DOHH2 (cell line): ENCODE data around the gene KCNQ1.

ENCODE experiments used
- H3F3A ChIP-seq: fragments of 200-600 bp; sonication (generic), shearing (Covaris generic); 2 replicates; pipeline ENCODE4 v1.6.0; 2016; ENCODE audit warnings: antibody characterized with exemption, mild to moderate bottlenecking; ENCODE audit not compliant: control insufficient read depth, insufficient read depth
- H3K27ac ChIP-seq: fragments of 200-600 bp; sonication (generic); 2 replicates; pipeline ENCODE4 v1.5.1; 2014; ENCODE audit warnings: low read depth, mild to moderate bottlenecking, low read length, moderate library complexity
- H3K27me3 ChIP-seq: fragments of 200-600 bp; sonication (generic); 2 replicates; pipeline ENCODE4 v1.6.1; 2014; ENCODE audit warnings: mild to moderate bottlenecking, low read length, mixed read lengths; ENCODE audit not compliant: control insufficient read depth
- H3K36me3 ChIP-seq: fragments of 200-600 bp; sonication (generic); 2 replicates; pipeline ENCODE4 v1.6.1; 2014; ENCODE audit warnings: mild to moderate bottlenecking, low read length, moderate library complexity, mixed read lengths; ENCODE audit not compliant: control insufficient read depth
- H3K4me1 ChIP-seq: fragments of 200-600 bp; sonication (generic); 2 replicates; pipeline ENCODE4 v1.6.1; 2014; ENCODE audit warnings: mild to moderate bottlenecking, low read length, mixed read lengths; ENCODE audit not compliant: control insufficient read depth
- H3K4me2 ChIP-seq: fragments of 200-600 bp; sonication (generic); 2 replicates; pipeline ENCODE4 v1.6.0; 2014; ENCODE audit warnings: mild to moderate bottlenecking, low read length, moderate library complexity
- H3K4me3 ChIP-seq: fragments of 200-600 bp; sonication (generic); 2 replicates; pipeline ENCODE4 v1.5.1; 2014; ENCODE audit warnings: mild to moderate bottlenecking, low read length, mixed read lengths
- H3K79me2 ChIP-seq: fragments of 200-600 bp; sonication (generic); 2 replicates; pipeline ENCODE4 v1.6.1; 2014; ENCODE audit warnings: mild to moderate bottlenecking, low read length, mixed read lengths; ENCODE audit not compliant: control insufficient read depth
- H3K9me2 ChIP-seq: fragments of 200-600 bp; sonication (generic); replicated peaks from 2 replicates; pipeline ENCODE4 v1.6.1; 2014; ENCODE audit warnings: mild to moderate bottlenecking, low read length, mixed read lengths; ENCODE audit not compliant: control insufficient read depth
- H3K9me3 ChIP-seq: fragments of 200-600 bp; sonication (generic); 2 replicates; pipeline ENCODE4 v1.6.1; 2014; ENCODE audit warnings: antibody characterized with exemption, low read length, mixed read lengths; ENCODE audit not compliant: control insufficient read depth, insufficient read depth
- H4K20me1 ChIP-seq: fragments of 200-600 bp; sonication (generic); 2 replicates; pipeline ENCODE4 v1.6.0; 2014; ENCODE audit warnings: low read depth, mild to moderate bottlenecking, antibody characterized with exemption, low read length, moderate library complexity; ENCODE audit not compliant: control insufficient read depth, insufficient read depth
- EZH2phosphoT487 ChIP-seq: fragments of 200-600 bp; sonication (generic); IDR thresholded peaks from 2 replicates; pipeline ENCODE4 v1.6.1; 2017; ENCODE audit warnings: borderline replicate concordance, mild to moderate bottlenecking, antibody characterized with exemption, low read length, moderate library complexity, mixed read lengths
- TF ChIP-seq, protein P1 (sequence below): fragments of 200-600 bp; sonication (generic); IDR thresholded peaks from one replicate; pipeline ENCODE4 v1.5.1; 2014; ENCODE audit warnings: antibody characterized with exemption, mild to moderate bottlenecking, low read depth, low read length; ENCODE audit not compliant: poor library complexity, severe bottlenecking

KCNQ1 gene

DNA sequence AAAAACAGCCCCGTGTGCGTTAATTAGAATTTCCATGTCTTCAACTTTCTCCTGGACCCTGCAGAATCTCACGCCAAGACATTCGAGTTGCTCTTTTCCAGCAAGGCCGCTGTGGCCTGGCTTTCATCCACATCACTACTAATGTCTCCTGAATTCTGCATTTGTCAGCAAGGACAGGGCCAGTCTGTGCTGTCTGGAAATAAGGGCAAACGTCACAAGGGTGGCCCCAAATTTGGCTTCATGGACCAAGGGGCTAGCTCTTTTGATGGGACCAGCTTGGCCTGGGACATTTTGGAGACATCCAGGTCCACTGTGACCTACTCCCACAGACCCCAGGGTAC is 221.6 kb downstream of the KCNQ1 start:
- H3F3A ChIP-seq, result no peaks in the 10 kb centered on the region
- H3K4me1 ChIP-seq, result no peaks in the 10 kb centered on the region
- no peaks in the 10 kb centered on the region for H3K79me2 ChIP-seq
- H3K27me3 ChIP-seq, result no peaks in the 10 kb centered on the region
- H4K20me1 ChIP-seq, result no peaks in the 10 kb centered on the region
- H3K27ac ChIP-seq, result no peak overlapping the region
- H3K9me2 ChIP-seq, result no peaks in the 10 kb centered on the region
- no peaks in the 10 kb centered on the region for H3K9me3 ChIP-seq
- no peaks in the 10 kb centered on the region for H3K36me3 ChIP-seq
- no peak overlapping the region for H3K4me3 ChIP-seq
- H3K4me2 ChIP-seq, result no peak overlapping the region
- TF ChIP-seq, protein P1, sequence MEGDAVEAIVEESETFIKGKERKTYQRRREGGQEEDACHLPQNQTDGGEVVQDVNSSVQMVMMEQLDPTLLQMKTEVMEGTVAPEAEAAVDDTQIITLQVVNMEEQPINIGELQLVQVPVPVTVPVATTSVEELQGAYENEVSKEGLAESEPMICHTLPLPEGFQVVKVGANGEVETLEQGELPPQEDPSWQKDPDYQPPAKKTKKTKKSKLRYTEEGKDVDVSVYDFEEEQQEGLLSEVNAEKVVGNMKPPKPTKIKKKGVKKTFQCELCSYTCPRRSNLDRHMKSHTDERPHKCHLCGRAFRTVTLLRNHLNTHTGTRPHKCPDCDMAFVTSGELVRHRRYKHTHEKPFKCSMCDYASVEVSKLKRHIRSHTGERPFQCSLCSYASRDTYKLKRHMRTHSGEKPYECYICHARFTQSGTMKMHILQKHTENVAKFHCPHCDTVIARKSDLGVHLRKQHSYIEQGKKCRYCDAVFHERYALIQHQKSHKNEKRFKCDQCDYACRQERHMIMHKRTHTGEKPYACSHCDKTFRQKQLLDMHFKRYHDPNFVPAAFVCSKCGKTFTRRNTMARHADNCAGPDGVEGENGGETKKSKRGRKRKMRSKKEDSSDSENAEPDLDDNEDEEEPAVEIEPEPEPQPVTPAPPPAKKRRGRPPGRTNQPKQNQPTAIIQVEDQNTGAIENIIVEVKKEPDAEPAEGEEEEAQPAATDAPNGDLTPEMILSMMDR, result no peak
- TF ChIP-seq EZH2phosphoT487, result no peak

DNA sequence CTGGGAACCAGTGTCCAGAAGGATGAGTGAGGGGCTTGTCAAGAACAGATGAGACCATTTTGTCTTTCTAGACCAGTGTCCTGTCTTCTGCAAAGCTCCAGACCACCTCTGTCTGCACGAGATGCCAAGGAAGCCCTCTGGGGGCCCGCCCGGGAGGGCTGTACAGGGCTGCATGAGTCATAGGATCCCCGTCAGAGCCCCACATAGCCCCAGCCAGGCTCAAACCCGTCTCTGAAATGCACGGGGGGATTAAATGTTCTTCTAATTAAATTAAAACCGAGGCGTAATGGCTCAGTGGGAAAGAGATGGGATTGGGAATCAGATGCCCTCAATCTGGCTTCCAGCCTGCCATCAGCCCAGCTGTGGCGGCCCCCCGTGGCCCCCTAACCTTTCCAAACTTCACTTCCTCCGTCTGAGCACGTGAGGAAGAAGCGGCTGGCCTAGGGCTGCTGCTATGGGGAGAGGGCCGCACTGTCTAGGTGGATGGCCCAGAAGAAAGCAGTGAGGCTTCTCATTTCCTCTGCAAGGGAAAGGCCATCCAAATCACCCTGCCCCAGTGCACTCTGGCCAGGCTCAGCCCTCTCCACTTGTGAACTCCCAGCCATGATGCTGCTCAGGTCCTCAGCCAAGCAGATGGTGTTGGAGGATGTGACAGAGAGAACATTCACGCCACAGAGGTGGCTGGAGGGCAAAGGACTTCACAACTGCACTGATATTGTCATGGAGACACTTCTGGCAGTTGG is 222.2 kb downstream of the KCNQ1 start:
- Histone ChIP-seq H4K20me1 (no peaks in the 10 kb centered on the region), H3K9me2 (no peaks in the 10 kb centered on the region), H3K79me2 (no peaks in the 10 kb centered on the region), H3K4me2 (no peak overlapping the region), H3K4me3 (no peak overlapping the region), H3F3A (no peaks in the 10 kb centered on the region), H3K4me1 (no peaks in the 10 kb centered on the region), H3K27me3 (no peaks in the 10 kb centered on the region), H3K27ac (no peak overlapping the region), H3K9me3 (no peaks in the 10 kb centered on the region), H3K36me3 (no peaks in the 10 kb centered on the region)
- TF ChIP-seq, protein P1, result no peak
- no peak for TF ChIP-seq EZH2phosphoT487

DNA sequence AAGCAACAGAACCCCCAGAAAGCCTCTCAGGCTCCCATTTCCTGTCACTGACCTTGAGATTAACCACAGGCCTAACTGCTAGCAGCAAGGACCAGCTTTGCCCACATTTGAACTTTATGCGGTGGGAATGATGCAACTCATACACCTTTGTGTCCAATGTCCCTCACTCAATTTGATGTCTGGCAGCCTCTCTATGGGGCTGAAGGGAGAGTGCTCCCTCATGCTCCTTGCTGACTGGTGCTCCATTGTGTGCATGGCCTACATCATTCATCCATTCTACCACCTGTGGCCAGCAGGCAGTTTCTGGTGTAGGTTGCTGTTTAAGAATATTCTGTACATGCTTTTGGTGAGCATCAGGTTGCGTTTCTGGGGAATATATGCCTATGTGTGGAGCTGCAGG is 223.1 kb downstream of the KCNQ1 start:
- H3K27me3 ChIP-seq, result no peaks in the 10 kb centered on the region
- H3K36me3 ChIP-seq, result no peaks in the 10 kb centered on the region
- no peaks in the 10 kb centered on the region for H3K79me2 ChIP-seq
- no peak overlapping the region for H3K27ac ChIP-seq
- H3K4me1 ChIP-seq, result no peaks in the 10 kb centered on the region
- H3K4me2 ChIP-seq, result no peak overlapping the region
- no peaks in the 10 kb centered on the region for H3K9me3 ChIP-seq
- no peak overlapping the region for H3K4me3 ChIP-seq
- TF ChIP-seq EZH2phosphoT487, result no peak
- TF ChIP-seq, protein P1, result no peak
- no peaks in the 10 kb centered on the region for H4K20me1 ChIP-seq
- no peaks in the 10 kb centered on the region for H3F3A ChIP-seq
- no peaks in the 10 kb centered on the region for H3K9me2 ChIP-seq
